ENCODE data around the gene CIT. TPM values are rescaled to one million over a fixed set of nuclear protein-coding genes. Genes with fewer than 3 reads are reported as not detected.

Gene CIT
- total RNA-seq, 2 donors from 2014 or later, result 0.95 to 2.3 TPM

- no peaks in the 10 kb centered on the region for H3K4me1 ChIP-seq (ENCODE audit: control insufficient read depth in 1 of 2, low read depth in 2 of 2)
- no peaks in the 10 kb centered on the region for H3K27me3 ChIP-seq (replicated peaks; ENCODE audit: insufficient read depth)
- DNase-seq (ENCODE audit: low spot score), result no peak
- no peak for TF ChIP-seq CTCF (IDR thresholded peaks at IDR 0.05)
- H3K9me3 ChIP-seq, result no peaks in the 10 kb centered on the region
- H3K4me3 ChIP-seq, result no peak overlapping the region
- no peak for ATAC-seq (ENCODE audit: insufficient number of reproducible peaks, low FRiP score, low read depth)
- H3K36me3 ChIP-seq, result peaks cover 11% of the 10 kb centered on the region
- no peak overlapping the region for H3K27ac ChIP-seq
Observed at GRCh38 chr12:119685375-119685774, 191.7 kb downstream of the CIT start.

- Histone ChIP-seq H3K36me3 (peaks cover 16% of the 10 kb centered on the region), H3K9me3 (no peaks in the 10 kb centered on the region), H3K4me3 (no peak overlapping the region), H3K27me3 (replicated peaks; ENCODE audit: insufficient read depth) (no peaks in the 10 kb centered on the region), H3K27ac (no peak overlapping the region), H3K4me1 (ENCODE audit: control insufficient read depth in 1 of 2, low read depth in 2 of 2) (no peaks in the 10 kb centered on the region)
- ATAC-seq (ENCODE audit: insufficient number of reproducible peaks, low FRiP score, low read depth) (no peak), DNase-seq (ENCODE audit: low spot score) (no peak)
- TF ChIP-seq CTCF (IDR thresholded peaks at IDR 0.05), result no peak
Observed at GRCh38 chr12:119684711-119685369, 192.3 kb downstream of the CIT start.

GRCh38 chr12:119683816-119684215, 193.3 kb downstream of the CIT start:
- Histone ChIP-seq H3K36me3 (peaks cover 24% of the 10 kb centered on the region), H3K4me3 (no peak overlapping the region), H3K4me1 (ENCODE audit: control insufficient read depth in 1 of 2, low read depth in 2 of 2) (no peaks in the 10 kb centered on the region), H3K9me3 (no peaks in the 10 kb centered on the region), H3K27ac (no peak overlapping the region), H3K27me3 (replicated peaks; ENCODE audit: insufficient read depth) (no peaks in the 10 kb centered on the region)
- DNase-seq (ENCODE audit: low spot score) (no peak), ATAC-seq (ENCODE audit: insufficient number of reproducible peaks, low FRiP score, low read depth) (no peak)
- no peak for TF ChIP-seq CTCF (IDR thresholded peaks at IDR 0.05)

- H3K27ac ChIP-seq, result peak overlapping the region in 1 of 2 donors; percentile 28
- H3K4me1 ChIP-seq (ENCODE audit: control insufficient read depth in 1 of 2, low read depth in 2 of 2), result no peaks in the 10 kb centered on the region
- H3K27me3 ChIP-seq (replicated peaks; ENCODE audit: insufficient read depth), result no peaks in the 10 kb centered on the region
- no peak overlapping the region for H3K4me3 ChIP-seq
- peaks cover 24% of the 10 kb centered on the region for H3K36me3 ChIP-seq
- ATAC-seq (ENCODE audit: insufficient number of reproducible peaks, low FRiP score, low read depth) (no peak), DNase-seq (ENCODE audit: low spot score) (no peak)
- no peaks in the 10 kb centered on the region for H3K9me3 ChIP-seq
- no peak for TF ChIP-seq CTCF (IDR thresholded peaks at IDR 0.05)
Observed at GRCh38 chr12:119683413-119683812, 193.7 kb downstream of the CIT start.

- Histone ChIP-seq H3K27ac (peak overlapping the region in 1 of 2 donors; percentile 28), H3K27me3 (replicated peaks; ENCODE audit: insufficient read depth) (no peaks in the 10 kb centered on the region)
- TF ChIP-seq CTCF (IDR thresholded peaks at IDR 0.05), result no peak
Observed at GRCh38 chr12:119682639-119683252, 194.4 kb downstream of the CIT start.

More at GRCh38 chr12:119682639-119683252, 194.4 kb downstream of the CIT start:
- Histone ChIP-seq H3K4me1 (ENCODE audit: control insufficient read depth in 1 of 2, low read depth in 2 of 2) (no peaks in the 10 kb centered on the region), H3K4me3 (no peak overlapping the region), H3K9me3 (no peaks in the 10 kb centered on the region), H3K36me3 (peaks cover 28% of the 10 kb centered on the region)
- DNase-seq (ENCODE audit: low spot score) (no peak), ATAC-seq (ENCODE audit: insufficient number of reproducible peaks, low FRiP score, low read depth) (no peak)
